Caco-2 (cell line): ENCODE data around the gene SLC12A3. TPM values are rescaled to one million over a fixed set of nuclear protein-coding genes. Genes with fewer than 3 reads are reported as not detected.

Experiments used
- BruUV-seq: library from RNA; stranded (reverse); fragments of 400-500 nt; replicated peaks from 2 replicates; lab custom pipeline; 2021; lab: Mats Ljungman, UMichigan
- CTCF ChIA-PET: fragments of 300-600 bp; sonication (Branson Sonifier 250); formaldehyde crosslinking; loops from one replicate; lab custom pipeline; 2022; ENCODE audit warnings: antibody characterized with exemption; lab: Charles Lee
- POLR2A ChIA-PET: fragments of 300-600 bp; sonication (Branson Sonifier 250); formaldehyde crosslinking; loops from one replicate; lab custom pipeline; 2022; ENCODE audit warnings: antibody characterized with exemption; lab: Charles Lee
- DNase-seq, 2 experiments: peaks; one replicate each; pipeline versions ENCODE4 v3.0.0 to v3.0.0-alpha.2; 2020 to 2022
- H3K27me3 ChIP-seq: replicated peaks from 2 replicates; pipeline ENCODE4 v1.6.0; 2011; ENCODE audit warnings: low read length; ENCODE audit not compliant: control insufficient read depth, insufficient read depth
- H3K36me3 ChIP-seq: 2 replicates; pipeline ENCODE4 v1.5.1; 2011; ENCODE audit warnings: low read length; ENCODE audit not compliant: control insufficient read depth, insufficient read depth
- H3K4me1 ChIP-seq: fragments of 250-450 bp; sonication (Bioruptor Pico); 2 replicates; pipeline ENCODE4 v1.5.1; 2020; ENCODE audit warnings: mild to moderate bottlenecking
- H3K4me3 ChIP-seq: 2 replicates; pipeline ENCODE4 v1.5.1; 2011; ENCODE audit warnings: low read depth, mild to moderate bottlenecking, control low read depth, low read length
- H3K9me3 ChIP-seq: fragments of 250-450 bp; sonication (Bioruptor Pico); 2 replicates; pipeline ENCODE4 v1.5.1; 2020; ENCODE audit warnings: mild to moderate bottlenecking, moderate library complexity
- H3K27ac Mint-ChIP-seq: one replicate; pipeline ENCODE4 v1.8.0; 2022; ENCODE audit warnings: mixed read lengths; ENCODE audit not compliant: unreplicated experiment
- H3K27me3 Mint-ChIP-seq: one replicate; pipeline ENCODE4 v1.8.0; 2022; ENCODE audit warnings: mixed read lengths; ENCODE audit not compliant: insufficient read depth, unreplicated experiment
- H3K36me3 Mint-ChIP-seq: one replicate; pipeline ENCODE4 v1.8.0; 2022; ENCODE audit warnings: mild to moderate bottlenecking, mixed read lengths; ENCODE audit not compliant: insufficient read depth, unreplicated experiment
- H3K4me1 Mint-ChIP-seq: one replicate; pipeline ENCODE4 v1.8.0; 2022; ENCODE audit warnings: low read depth, mixed read lengths; ENCODE audit not compliant: unreplicated experiment
- H3K4me3 Mint-ChIP-seq: one replicate; pipeline ENCODE4 v1.8.0; 2022; ENCODE audit warnings: mild to moderate bottlenecking, moderate library complexity, mixed read lengths; ENCODE audit not compliant: unreplicated experiment
- H3K9me3 Mint-ChIP-seq: one replicate; pipeline ENCODE4 v1.8.0; 2022; ENCODE audit warnings: mixed read lengths; ENCODE audit not compliant: unreplicated experiment
- intact Hi-C: fragments of 100-400 bp; cut with micrococcal nuclease; formaldehyde crosslinking; loops from one replicate; pipeline ENCODE4 v1.10.0; 2022; ENCODE audit not compliant: unreplicated experiment
- total RNA-seq: library from RNA; stranded (reverse); gene quantifications from 2 replicates; pipeline ENCODE4 v1.2.3, GENCODE V29; 2022
- TF ChIP-seq, protein P1 (sequence below), 2 experiments: fragments of 200-600 bp in 1 of 2; IDR thresholded peaks; 1 replicate in 1 of 2; 2 replicates in 1 of 2; pipeline versions ENCODE4 v1.5.1 to v1.8.0; 2011 to 2022; ENCODE audit warnings: antibody characterized with exemption in 1 of 2, control low read depth in 1 of 2, inconsistent platforms in 1 of 2, low read depth in 1 of 2, low read length in 1 of 2, mild to moderate bottlenecking in 1 of 2, moderate library complexity in 1 of 2; ENCODE audit not compliant: insufficient read depth in 1 of 2, severe bottlenecking in 1 of 2, unreplicated experiment in 1 of 2

SLC12A3 gene
- total RNA-seq, 1 experiment from 2014 or later, result 0.73 TPM

DNA sequence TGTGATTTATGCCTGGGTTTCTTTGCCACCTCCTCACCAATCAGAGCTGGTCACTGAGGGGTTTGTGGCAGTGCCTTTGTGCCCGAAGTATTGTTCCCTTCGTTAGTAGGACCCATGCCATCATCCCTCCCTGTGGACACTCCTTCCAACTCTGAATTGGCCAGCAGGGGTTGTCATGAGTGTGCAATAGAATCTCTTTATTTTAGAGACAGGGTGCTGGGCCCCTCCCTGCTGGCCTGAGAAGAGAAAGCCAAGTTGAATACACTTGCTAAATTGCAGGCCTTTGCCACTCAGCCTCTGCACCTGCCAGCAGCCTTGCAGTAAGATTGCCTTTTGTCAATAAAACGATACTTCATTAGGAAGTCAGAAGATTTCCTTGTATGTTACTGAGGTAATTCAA, 40.7 kb upstream of the SLC12A3 start:
- TF ChIP-seq, protein P1, sequence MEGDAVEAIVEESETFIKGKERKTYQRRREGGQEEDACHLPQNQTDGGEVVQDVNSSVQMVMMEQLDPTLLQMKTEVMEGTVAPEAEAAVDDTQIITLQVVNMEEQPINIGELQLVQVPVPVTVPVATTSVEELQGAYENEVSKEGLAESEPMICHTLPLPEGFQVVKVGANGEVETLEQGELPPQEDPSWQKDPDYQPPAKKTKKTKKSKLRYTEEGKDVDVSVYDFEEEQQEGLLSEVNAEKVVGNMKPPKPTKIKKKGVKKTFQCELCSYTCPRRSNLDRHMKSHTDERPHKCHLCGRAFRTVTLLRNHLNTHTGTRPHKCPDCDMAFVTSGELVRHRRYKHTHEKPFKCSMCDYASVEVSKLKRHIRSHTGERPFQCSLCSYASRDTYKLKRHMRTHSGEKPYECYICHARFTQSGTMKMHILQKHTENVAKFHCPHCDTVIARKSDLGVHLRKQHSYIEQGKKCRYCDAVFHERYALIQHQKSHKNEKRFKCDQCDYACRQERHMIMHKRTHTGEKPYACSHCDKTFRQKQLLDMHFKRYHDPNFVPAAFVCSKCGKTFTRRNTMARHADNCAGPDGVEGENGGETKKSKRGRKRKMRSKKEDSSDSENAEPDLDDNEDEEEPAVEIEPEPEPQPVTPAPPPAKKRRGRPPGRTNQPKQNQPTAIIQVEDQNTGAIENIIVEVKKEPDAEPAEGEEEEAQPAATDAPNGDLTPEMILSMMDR (IDR thresholded peaks at IDR 0.05; ENCODE audit: insufficient read depth in 1 of 2, low read depth in 1 of 2, low read length in 1 of 2, severe bottlenecking in 1 of 2, unreplicated experiment in 1 of 2), result peak; percentile 64
- Mint-ChIP-seq H3K4me1 (no peaks in the 10 kb centered on the region), H3K4me3 (no peak overlapping the region), H3K9me3 (no peaks in the 10 kb centered on the region), H3K27ac (peak overlapping the region; percentile 9), H3K36me3 (peaks cover 63% of the 10 kb centered on the region), H3K27me3 (no peaks in the 10 kb centered on the region)
- ChIA-PET CTCF (interaction anchor here (0.7 to 1.0 kb wide), 2 partner anchors 31 to 37 kb away, joined by 3 to 4 read pairs; no protein-coding TSS in a partner anchor), POLR2A (no interaction called here)
- no peak overlapping the region for H3K4me3 ChIP-seq
- H3K4me1 ChIP-seq, result no peaks in the 10 kb centered on the region
- H3K9me3 ChIP-seq, result no peaks in the 10 kb centered on the region
- peaks cover 1% of the 10 kb centered on the region; the same call in 1 of the 2 replicates for H3K36me3 ChIP-seq
- intact Hi-C loops, result loop anchor here (5.0 kb wide), 1 partner anchor 38 kb away; no protein-coding TSS in a partner anchor
- peak; percentile 55 to 66 for DNase-seq
- H3K27me3 ChIP-seq, result no peaks in the 10 kb centered on the region
- BruUV-seq, result no TSS peak

DNA sequence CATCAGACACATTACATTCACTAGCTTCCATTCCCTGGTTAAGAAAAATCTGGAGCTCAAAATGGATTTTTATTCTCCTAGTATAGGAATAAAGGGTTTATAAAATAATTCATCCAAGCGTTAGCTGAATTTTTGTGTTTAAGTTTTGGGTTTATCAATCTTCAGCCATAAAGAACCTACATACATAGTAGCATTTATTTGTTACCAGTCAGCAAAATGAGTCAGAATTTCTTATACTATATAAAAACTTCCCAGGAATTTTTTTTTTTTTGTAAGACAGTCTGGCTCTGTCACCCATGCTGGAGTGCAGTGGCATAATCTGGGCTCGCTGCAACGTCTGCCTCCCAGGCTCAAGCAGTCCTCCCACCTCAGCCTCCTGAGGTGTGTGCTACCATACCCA, 40.2 kb upstream of the SLC12A3 start:
- peaks cover 1% of the 10 kb centered on the region; the same call in 1 of the 2 replicates for H3K36me3 ChIP-seq
- Mint-ChIP-seq H3K4me1 (no peaks in the 10 kb centered on the region), H3K27me3 (no peaks in the 10 kb centered on the region), H3K9me3 (no peaks in the 10 kb centered on the region), H3K36me3 (peaks cover 62% of the 10 kb centered on the region), H3K4me3 (no peak overlapping the region), H3K27ac (no peak overlapping the region)
- ChIA-PET CTCF (interaction anchor here (0.7 to 1.0 kb wide), 2 partner anchors 32 to 36 kb away, joined by 3 to 4 read pairs; no protein-coding TSS in a partner anchor), POLR2A (no interaction called here)
- no peaks in the 10 kb centered on the region for H3K27me3 ChIP-seq
- no peak overlapping the region for H3K4me3 ChIP-seq
- H3K4me1 ChIP-seq, result no peaks in the 10 kb centered on the region
- intact Hi-C loops, result loop anchor here (5.0 kb wide), 1 partner anchor 37 kb away; no protein-coding TSS in a partner anchor
- DNase-seq, result no peak
- BruUV-seq, result no TSS peak
- TF ChIP-seq, protein P1 (IDR thresholded peaks at IDR 0.05; ENCODE audit: insufficient read depth in 1 of 2, low read depth in 1 of 2, low read length in 1 of 2, severe bottlenecking in 1 of 2, unreplicated experiment in 1 of 2), result no peak
- H3K9me3 ChIP-seq, result no peaks in the 10 kb centered on the region

DNA sequence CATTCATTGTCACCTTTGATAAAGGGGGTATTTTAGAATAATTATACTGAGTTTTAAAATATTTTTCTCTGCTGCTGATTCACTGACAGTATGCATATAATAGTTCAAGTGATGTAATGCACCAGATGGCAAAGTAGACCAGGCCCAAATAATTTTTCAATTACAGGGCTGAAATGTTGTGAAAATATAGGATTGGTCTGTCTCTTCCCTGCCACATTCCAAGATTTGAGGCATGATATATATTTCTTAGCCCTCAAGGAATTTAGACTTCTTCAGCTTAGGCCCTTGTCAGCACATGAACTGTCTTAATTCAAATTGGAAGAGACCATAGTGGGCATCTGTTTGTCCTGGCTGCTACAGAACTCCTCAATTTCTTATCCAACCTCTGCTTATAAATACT, 39.2 kb upstream of the SLC12A3 start:
- no peak overlapping the region for H3K27ac Mint-ChIP-seq
- ChIA-PET POLR2A (no interaction called here), CTCF (no interaction called here)
- H3K36me3 ChIP-seq, result no peaks in the 10 kb centered on the region
- intact Hi-C loops, result no loop called here
- H3K36me3 Mint-ChIP-seq, result peaks cover 63% of the 10 kb centered on the region
- H3K9me3 ChIP-seq, result no peaks in the 10 kb centered on the region
- H3K4me3 ChIP-seq, result no peak overlapping the region
- no peaks in the 10 kb centered on the region for H3K9me3 Mint-ChIP-seq
- DNase-seq, result no peak
- no peaks in the 10 kb centered on the region for H3K27me3 Mint-ChIP-seq
- BruUV-seq, result no TSS peak
- H3K27me3 ChIP-seq, result no peaks in the 10 kb centered on the region
- H3K4me3 Mint-ChIP-seq, result no peak overlapping the region
- TF ChIP-seq, protein P1 (IDR thresholded peaks at IDR 0.05; ENCODE audit: insufficient read depth in 1 of 2, low read depth in 1 of 2, low read length in 1 of 2, severe bottlenecking in 1 of 2, unreplicated experiment in 1 of 2), result no peak
- no peaks in the 10 kb centered on the region for H3K4me1 Mint-ChIP-seq
- H3K4me1 ChIP-seq, result no peaks in the 10 kb centered on the region
